K562 (cell line): ENCODE results near the gene RNF2. TPM values are rescaled to one million over a fixed set of nuclear protein-coding genes. Genes with fewer than 3 reads are reported as not detected.

Source experiments
- ATAC-seq: fragments of 200-7000 bp; cut with Tn5 transposase; 3 replicates; pipeline ENCODE4 v1.9.1; 2020; ENCODE audit warnings: moderate library complexity
- BruUV-seq: library from RNA; stranded (reverse); fragments of 400-500 nt; replicated peaks from 2 replicates; lab custom pipeline; 2021; lab: Mats Ljungman, UMichigan
- CTCF ChIA-PET: fragments of 300-600 bp; formaldehyde crosslinking; extraction: SDS; loops from one replicate; lab custom pipeline; 2021; ENCODE audit warnings: low intra/inter-chr PET ratio; lab: Yijun Ruan, JAX
- POLR2A ChIA-PET: fragments of 300-600, 350-650 bp; sonication (Branson Sonifier 250); formaldehyde crosslinking; extraction: SDS; loops from one replicate; lab custom pipeline; 2021; ENCODE audit warnings: antibody characterized with exemption, inconsistent platforms; lab: Yijun Ruan, JAX
- DNase-seq, 4 experiments: peaks; one replicate each; pipeline versions ENCODE4 v3.0.0 to v3.0.0-alpha.2; 2011 to 2018; ENCODE audit warnings: low spot score in 3 of 4, mixed read lengths in 3 of 4; ENCODE audit errors: extremely low read depth in 1 of 4
- FAIRE-seq: peaks from 2 replicates; lab custom pipeline; 2011; peaks lifted over from hg19 to GRCh38; lab: Jason Lieb, UNC
- H2AFZ ChIP-seq: 2 replicates; pipeline ENCODE4 v1.6.0; 2011; ENCODE audit warnings: low read depth, low read length, control low read depth, inconsistent platforms
- H3K27ac ChIP-seq: fragments of 200-600 bp; 3 replicates; pipeline ENCODE4 v1.8.0; 2011; ENCODE audit warnings: low read depth, mild to moderate bottlenecking, control low read depth, inconsistent platforms, low read length, moderate library complexity, mixed read lengths; ENCODE audit errors: extremely low read depth
- H3K27me3 ChIP-seq, 2 experiments: fragments of 300-600 bp in 1 of 2; 2 replicates in 1 of 2; 3 replicates in 1 of 2; pipeline versions ENCODE4 v1.6.0 to v1.8.0; 2011; ENCODE audit warnings: inconsistent platforms in 2 of 2, low read length in 2 of 2, mild to moderate bottlenecking in 1 of 2, mixed read lengths in 1 of 2, moderate library complexity in 1 of 2; ENCODE audit not compliant: control insufficient read depth in 2 of 2, insufficient read depth in 2 of 2
- H3K36me3 ChIP-seq: fragments of 300-600 bp; 3 replicates; pipeline ENCODE4 v1.8.0; 2011; ENCODE audit warnings: mild to moderate bottlenecking, low read length, inconsistent platforms; ENCODE audit not compliant: control insufficient read depth, insufficient read depth
- H3K4me1 ChIP-seq, 2 experiments: fragments of 200-600 bp in 1 of 2; replicated peaks in 1 of 2; 2 replicates in 1 of 2; 3 replicates in 1 of 2; pipeline versions ENCODE4 v1.5.1 to v1.8.0; 2011; ENCODE audit warnings: inconsistent platforms in 2 of 2, low read length in 2 of 2, mild to moderate bottlenecking in 1 of 2, mixed read lengths in 1 of 2, moderate library complexity in 1 of 2; ENCODE audit not compliant: control insufficient read depth in 2 of 2, insufficient read depth in 2 of 2
- H3K4me2 ChIP-seq: 2 replicates; pipeline ENCODE4 v1.6.1; 2011; ENCODE audit warnings: low read length, control low read depth, inconsistent platforms, mixed read lengths; ENCODE audit not compliant: insufficient read depth
- H3K4me3 ChIP-seq: fragments of 200-600 bp; sonication (generic), shearing (Covaris generic); 2 replicates; pipeline ENCODE4 v1.5.1; 2016; ENCODE audit warnings: control low read depth, inconsistent platforms
- H3K79me2 ChIP-seq: fragments of 200-600 bp; 3 replicates; pipeline ENCODE4 v1.8.0; 2011; ENCODE audit warnings: low read length, inconsistent platforms; ENCODE audit not compliant: control insufficient read depth, insufficient read depth
- H3K9ac ChIP-seq, 2 experiments: 2 replicates each; pipeline versions ENCODE4 v1.6.0 to v1.6.1; 2011; ENCODE audit warnings: low read depth in 2 of 2, low read length in 2 of 2, control low read depth in 1 of 2, inconsistent platforms in 1 of 2, mild to moderate bottlenecking in 1 of 2, mixed read lengths in 1 of 2; ENCODE audit not compliant: insufficient read depth in 1 of 2
- H3K9me1 ChIP-seq: one replicate; pipeline ENCODE4 v1.6.0; 2011; ENCODE audit warnings: inconsistent platforms, mild to moderate bottlenecking, low read length, moderate library complexity; ENCODE audit not compliant: control insufficient read depth, insufficient read depth
- H3K9me3 ChIP-seq: replicated peaks from 2 replicates; pipeline ENCODE4 v1.5.1; 2011; ENCODE audit warnings: low read depth, low read length, inconsistent platforms; ENCODE audit not compliant: control insufficient read depth, insufficient read depth
- H4K20me1 ChIP-seq: replicated peaks from 2 replicates; pipeline ENCODE4 v1.6.1; 2011; ENCODE audit warnings: low read length, inconsistent platforms, mixed read lengths; ENCODE audit not compliant: control insufficient read depth, insufficient read depth
- ARHGAP35 ChIP-seq: fragments of 450-650 bp; IDR thresholded peaks from 2 replicates; pipeline ENCODE4 v1.6.1; 2018; ENCODE audit not compliant: partially characterized antibody
- IRF1 ChIP-seq: sonication (generic); formaldehyde crosslinking; IDR thresholded peaks from 2 replicates; pipeline ENCODE4 v1.8.0; 2022; ENCODE audit warnings: missing genetic modification reagents, mild to moderate bottlenecking, borderline replicate concordance
- PTTG1 ChIP-seq: fragments of 450-650 bp; IDR thresholded peaks from 2 replicates; pipeline ENCODE4 v1.6.1; 2016; ENCODE audit warnings: low read depth, mild to moderate bottlenecking, missing genetic modification characterization, missing compliant biosample characterization
- RBM25 ChIP-seq: fragments of 200-400 bp; formaldehyde crosslinking; IDR thresholded peaks from 2 replicates; pipeline ENCODE4 v1.6.1; 2018; ENCODE audit warnings: low read length, low read depth, moderate library complexity; ENCODE audit not compliant: severe bottlenecking
- TCF3 ChIP-seq: sonication (generic); formaldehyde crosslinking; IDR thresholded peaks from 2 replicates; pipeline ENCODE4 v1.4.0; 2020; ENCODE audit warnings: mild to moderate bottlenecking, missing genetic modification reagents
- ZNF121 ChIP-seq: sonication (generic); formaldehyde crosslinking; conservative IDR thresholded peaks from 2 replicates; pipeline ENCODE4 v1.8.0; 2022; ENCODE audit warnings: missing genetic modification reagents
- ZNF79 ChIP-seq: fragments of 250-450 bp; sonication (Bioruptor Pico); IDR thresholded peaks from 2 replicates; pipeline ENCODE4 v1.4.0; 2020; ENCODE audit warnings: low read depth, mild to moderate bottlenecking, moderate library complexity
- WGBS: fragments of 100-300 bp; shearing (Covaris generic); methylation state at CpG from one replicate; pipeline ENCODE4 v1.1.6; 2016; ENCODE audit warnings: low coverage, mixed read lengths; ENCODE audit not compliant: insufficient coverage; ENCODE audit errors: missing lambda C conversion rate; 5-methylcytosine and 5-hydroxymethylcytosine counted together
- in situ Hi-C: fragments of 300-500 bp; cut with MboI; formaldehyde crosslinking; loops from 4 replicates; pipeline ENCODE4 v1.15.0; 2018; ENCODE audit warnings: inconsistent platforms, mixed read lengths
- intact Hi-C: fragments of 100-400 bp; cut with micrococcal nuclease; formaldehyde crosslinking; loops from 2 replicates; pipeline ENCODE4 v1.14.2; 2022
- polyA plus RNA-seq, 8 experiments: library from polyadenylated mRNA; depleted of rRNA in 4 of 8; stranded (reverse) in 5 of 8; unstranded in 3 of 8; fragments of >200 nt; fragmentation: Nextera tagmentation in 2 of 8; fragmentation: Illumina TruSeq in 1 of 8; extraction: Ambion mirVana in 2 of 8; extraction: Trizol in 1 of 8; gene quantifications; 2 replicates each; pipeline versions ENCODE4 v1.2.1 to v1.2.3, GENCODE V29; 2011 to 2014; ENCODE audit warnings: inconsistent platforms in 1 of 8, missing spikeins in 1 of 8
- total RNA-seq, 7 experiments: library from RNA; depleted of rRNA in 6 of 7; stranded (reverse); fragments of >200 nt in 6 of 7; fragmentation: Illumina TruSeq in 2 of 7; extraction: Trizol in 2 of 7; gene quantifications; 2 replicates each; pipeline versions ENCODE4 v1.2.1 to v1.2.3, GENCODE V29; 2011 to 2021; ENCODE audit warnings: low replicate concordance in 1 of 7
- TF ChIP-seq, protein P1 (sequence below): fragments of 250-450 bp; sonication (Bioruptor Pico); IDR thresholded peaks from 2 replicates; pipeline ENCODE4 v1.4.0; 2020; ENCODE audit warnings: mild to moderate bottlenecking, moderate library complexity, borderline replicate concordance

RNF2 gene
- total and polyA plus RNA-seq, 9 of the 15 experiments (the other 6 are each of a cell fraction or from before 2014, with no cell fraction given), result 7.1 to 66.5 (median 32.9) TPM

DNA sequence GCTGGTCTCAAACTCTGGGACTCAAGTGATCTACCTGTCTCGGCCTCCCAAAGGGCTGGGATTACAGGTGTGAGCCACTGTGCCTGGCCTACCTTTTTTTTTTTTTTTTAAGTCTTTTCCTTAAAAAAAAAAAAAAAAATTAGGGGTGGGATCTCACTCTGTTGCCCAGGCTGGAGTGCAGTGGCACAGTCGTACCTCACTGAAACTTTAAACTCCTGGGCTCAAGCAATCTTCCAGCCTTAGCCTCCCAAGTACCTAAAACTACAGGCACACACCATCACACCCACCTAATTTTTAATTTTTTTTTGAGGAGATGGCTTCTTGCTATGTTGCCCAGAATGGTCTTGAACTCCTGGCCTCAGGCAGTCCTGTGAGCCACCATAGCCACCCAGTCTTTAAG, 38.5 kb downstream of the RNF2 start:
- Histone ChIP-seq H4K20me1 (no peaks in the 10 kb centered on the region), H3K36me3 (peaks cover 18% of the 10 kb centered on the region), H3K9me3 (no peaks in the 10 kb centered on the region), H3K9ac (no peak overlapping the region)
- 69% methylated on average over 2 of the region's 2 CpGs for WGBS
- no peak for DNase-seq
- BruUV-seq, result no TSS peak
- TF ChIP-seq PTTG1 (no peak), ZNF121 (CRISPR knock-in tag) (peak; percentile 52), RBM25 (peak; percentile 50), ARHGAP35 (no peak), ZNF79 (CRISPR knock-in tag) (no peak), IRF1 (CRISPR knock-in tag) (no peak), TCF3 (CRISPR knock-in tag) (no peak)
- TF ChIP-seq, protein P1, sequence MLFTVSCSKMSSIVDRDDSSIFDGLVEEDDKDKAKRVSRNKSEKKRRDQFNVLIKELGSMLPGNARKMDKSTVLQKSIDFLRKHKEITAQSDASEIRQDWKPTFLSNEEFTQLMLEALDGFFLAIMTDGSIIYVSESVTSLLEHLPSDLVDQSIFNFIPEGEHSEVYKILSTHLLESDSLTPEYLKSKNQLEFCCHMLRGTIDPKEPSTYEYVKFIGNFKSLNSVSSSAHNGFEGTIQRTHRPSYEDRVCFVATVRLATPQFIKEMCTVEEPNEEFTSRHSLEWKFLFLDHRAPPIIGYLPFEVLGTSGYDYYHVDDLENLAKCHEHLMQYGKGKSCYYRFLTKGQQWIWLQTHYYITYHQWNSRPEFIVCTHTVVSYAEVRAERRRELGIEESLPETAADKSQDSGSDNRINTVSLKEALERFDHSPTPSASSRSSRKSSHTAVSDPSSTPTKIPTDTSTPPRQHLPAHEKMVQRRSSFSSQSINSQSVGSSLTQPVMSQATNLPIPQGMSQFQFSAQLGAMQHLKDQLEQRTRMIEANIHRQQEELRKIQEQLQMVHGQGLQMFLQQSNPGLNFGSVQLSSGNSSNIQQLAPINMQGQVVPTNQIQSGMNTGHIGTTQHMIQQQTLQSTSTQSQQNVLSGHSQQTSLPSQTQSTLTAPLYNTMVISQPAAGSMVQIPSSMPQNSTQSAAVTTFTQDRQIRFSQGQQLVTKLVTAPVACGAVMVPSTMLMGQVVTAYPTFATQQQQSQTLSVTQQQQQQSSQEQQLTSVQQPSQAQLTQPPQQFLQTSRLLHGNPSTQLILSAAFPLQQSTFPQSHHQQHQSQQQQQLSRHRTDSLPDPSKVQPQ (CRISPR knock-in tag), result no peak
- TF ChIP-seq, all 486 proteins: peak for 2
- Histone ChIP-seq H3K27me3 (no peaks in the 10 kb centered on the region), H2AFZ (no peak overlapping the region), H3K79me2 (peaks cover 77% of the 10 kb centered on the region), H3K27ac (no peak overlapping the region), H3K4me1 (peaks cover 0 to 9% of the 10 kb centered on the region in 2 experiments; a peak in 3 of 5 replicates), H3K9me1 (no peaks in the 10 kb centered on the region), H3K4me3 (no peak overlapping the region), H3K4me2 (no peak overlapping the region)
- in situ Hi-C loops, result no loop called here
- intact Hi-C loops, result no loop called here
- ATAC-seq (no peak), FAIRE-seq (no peak)
- CTCF ChIA-PET, result no interaction called here
- POLR2A ChIA-PET, result interaction anchor here (1.2 kb wide), 2 partner anchors 18 to 54 kb away, joined by 3 read pairs; no protein-coding TSS in a partner anchor
